SU-DHL-6 (cell line): ENCODE data around the gene ZCCHC12.

ENCODE experiments used
- H2AFZ ChIP-seq: fragments of 200-600 bp; sonication (generic); 2 replicates; pipeline ENCODE4 v1.6.1; 2014; ENCODE audit warnings: low read depth, mild to moderate bottlenecking, moderate library complexity, mixed read lengths, antibody characterized with exemption, low read length; ENCODE audit not compliant: severe bottlenecking
- H3F3A ChIP-seq: fragments of 200-600 bp; shearing (Covaris generic); 2 replicates; pipeline ENCODE4 v1.6.0; 2016; ENCODE audit warnings: antibody characterized with exemption, mild to moderate bottlenecking; ENCODE audit not compliant: insufficient read depth
- H3K27ac ChIP-seq: fragments of 200-600 bp; sonication (generic); 2 replicates; pipeline ENCODE4 v1.5.1; 2016; ENCODE audit warnings: low read depth, mild to moderate bottlenecking, low read length, moderate library complexity, mixed read lengths
- H3K27me3 ChIP-seq: fragments of 200-600 bp; sonication (generic), shearing (Covaris generic); 2 replicates; pipeline ENCODE4 v1.6.0; 2014; ENCODE audit warnings: mild to moderate bottlenecking, low read length
- H3K36me3 ChIP-seq: fragments of 200-600 bp; sonication (generic); 2 replicates; pipeline ENCODE4 v1.6.1; 2014; ENCODE audit warnings: mild to moderate bottlenecking, low read length, mixed read lengths
- H3K4me2 ChIP-seq: fragments of 300-600, 200-600 bp; shearing (Covaris generic), sonication (generic); 2 replicates; pipeline ENCODE4 v1.6.0; 2014; ENCODE audit warnings: low read length, low read depth, mild to moderate bottlenecking; ENCODE audit not compliant: poor library complexity, severe bottlenecking
- H3K4me3 ChIP-seq: fragments of 200-600 bp; sonication (generic); 2 replicates; pipeline ENCODE4 v1.5.1; 2014; ENCODE audit warnings: antibody characterized with exemption, low read length, mild to moderate bottlenecking, mixed read lengths; ENCODE audit not compliant: insufficient read depth, poor library complexity, severe bottlenecking
- H3K79me2 ChIP-seq: fragments of 200-600 bp; sonication (generic); 2 replicates; pipeline ENCODE4 v1.6.1; 2014; ENCODE audit warnings: mild to moderate bottlenecking, low read length, moderate library complexity; ENCODE audit not compliant: insufficient read depth
- H3K9ac ChIP-seq: fragments of 200-600 bp; sonication (generic); 2 replicates; pipeline ENCODE4 v1.7.0; 2014; ENCODE audit warnings: mild to moderate bottlenecking, low read length
- H3K9me2 ChIP-seq: fragments of 200-600 bp; sonication (generic); replicated peaks from 2 replicates; pipeline ENCODE4 v1.6.1; 2014; ENCODE audit warnings: low read length; ENCODE audit not compliant: insufficient read depth
- H3K9me3 ChIP-seq: fragments of 200-600 bp; sonication (generic); 2 replicates; pipeline ENCODE4 v1.6.1; 2014; ENCODE audit warnings: low read length, mixed read lengths; ENCODE audit not compliant: insufficient read depth
- H4K20me1 ChIP-seq: fragments of 200-600 bp; sonication (generic); 2 replicates; pipeline ENCODE4 v1.6.1; 2014; ENCODE audit warnings: low read depth, mild to moderate bottlenecking, antibody characterized with exemption, low read length, moderate library complexity, mixed read lengths
- CTCF ChIP-seq: fragments of 200-600 bp; sonication (generic); IDR thresholded peaks from one replicate; pipeline ENCODE4 v1.5.1; 2017; ENCODE audit warnings: antibody characterized with exemption, mild to moderate bottlenecking, low read length, moderate library complexity; ENCODE audit not compliant: insufficient read depth, poor library complexity, severe bottlenecking
- EZH2phosphoT487 ChIP-seq: fragments of 200-600 bp; sonication (generic), shearing (Covaris generic); conservative IDR thresholded peaks from 2 replicates; pipeline ENCODE4 v1.6.1; 2018; ENCODE audit warnings: mild to moderate bottlenecking, antibody characterized with exemption, low read length, moderate library complexity, mixed read lengths

Gene ZCCHC12

DNA sequence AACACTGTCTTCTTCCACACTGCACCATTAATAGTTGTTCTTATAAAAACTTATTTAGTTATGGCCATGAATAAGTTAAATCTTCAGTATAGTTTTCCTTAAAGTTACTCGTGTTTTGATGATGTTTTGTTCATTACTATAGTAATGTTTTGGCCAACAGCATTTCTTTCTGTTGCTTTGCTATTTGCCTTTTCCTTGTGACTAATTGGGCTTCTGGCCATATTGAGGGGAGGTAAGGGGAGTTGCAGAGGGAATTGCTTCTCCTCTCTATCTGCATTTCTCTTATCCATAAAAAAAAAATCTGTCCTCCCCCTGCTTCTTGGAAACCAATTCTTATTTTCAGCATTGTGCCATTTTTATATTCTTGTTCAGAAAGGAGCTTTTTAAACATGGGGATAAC is 42.7 kb upstream of the ZCCHC12 start:
- H3K79me2 ChIP-seq = no peaks in the 10 kb centered on the region
- no peaks in the 10 kb centered on the region for H3K9me2 ChIP-seq
- H3K36me3 ChIP-seq = no peaks in the 10 kb centered on the region
- no peak overlapping the region for H3K9ac ChIP-seq
- no peak overlapping the region for H3K4me2 ChIP-seq
- TF ChIP-seq EZH2phosphoT487 (no peak), CTCF (no peak)
- H3F3A ChIP-seq = no peaks in the 10 kb centered on the region
- H3K4me3 ChIP-seq = no peak overlapping the region
- no peaks in the 10 kb centered on the region for H3K27me3 ChIP-seq
- no peak overlapping the region for H3K27ac ChIP-seq
- H4K20me1 ChIP-seq = no peaks in the 10 kb centered on the region
- no peaks in the 10 kb centered on the region for H3K9me3 ChIP-seq
- no peak overlapping the region for H2AFZ ChIP-seq

DNA sequence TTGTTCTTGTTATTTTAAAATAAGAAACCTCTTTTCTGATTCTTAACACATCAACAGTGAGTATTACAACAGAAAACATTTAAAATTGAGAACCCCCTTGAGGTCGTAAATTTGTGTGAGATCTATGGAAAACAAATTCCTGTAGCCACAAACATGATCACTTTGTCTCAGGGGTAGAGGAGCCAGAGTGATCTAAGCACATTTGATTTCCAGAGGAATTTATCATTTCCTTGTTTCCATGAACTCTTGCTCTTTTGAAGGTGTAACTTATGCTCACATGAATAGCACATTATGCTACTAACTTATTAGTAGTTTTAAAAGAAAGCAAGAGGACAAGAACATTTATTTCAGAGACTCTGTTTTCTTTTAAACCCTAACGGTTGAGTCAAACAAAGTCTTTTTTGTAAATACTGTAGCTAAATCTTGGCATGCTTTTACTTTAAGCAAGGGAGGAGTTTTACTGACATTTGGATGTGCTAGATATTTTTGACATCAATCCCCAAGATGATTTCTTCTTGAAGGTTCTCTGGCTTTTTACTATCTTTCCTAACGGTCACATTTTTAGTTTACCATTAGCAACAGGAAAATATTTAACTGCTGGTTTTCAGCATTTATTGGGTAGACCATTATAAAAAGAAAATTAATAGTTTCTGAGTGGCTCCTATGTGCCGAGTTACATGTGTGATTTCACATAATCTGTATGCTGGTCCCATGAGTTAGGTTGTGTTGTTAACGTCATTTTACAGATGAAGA is 27.9 kb upstream of the ZCCHC12 start:
- H3K36me3 ChIP-seq = no peaks in the 10 kb centered on the region
- no peaks in the 10 kb centered on the region for H4K20me1 ChIP-seq
- no peaks in the 10 kb centered on the region for H3K79me2 ChIP-seq
- no peak overlapping the region for H3K27ac ChIP-seq
- no peaks in the 10 kb centered on the region for H3K27me3 ChIP-seq
- H3K9me3 ChIP-seq = no peaks in the 10 kb centered on the region
- no peak overlapping the region for H3K9ac ChIP-seq
- no peaks in the 10 kb centered on the region for H3K9me2 ChIP-seq
- H2AFZ ChIP-seq = no peak overlapping the region
- no peaks in the 10 kb centered on the region for H3F3A ChIP-seq
- H3K4me3 ChIP-seq = no peak overlapping the region
- no peak overlapping the region for H3K4me2 ChIP-seq
- TF ChIP-seq EZH2phosphoT487 (no peak), CTCF (no peak)

DNA sequence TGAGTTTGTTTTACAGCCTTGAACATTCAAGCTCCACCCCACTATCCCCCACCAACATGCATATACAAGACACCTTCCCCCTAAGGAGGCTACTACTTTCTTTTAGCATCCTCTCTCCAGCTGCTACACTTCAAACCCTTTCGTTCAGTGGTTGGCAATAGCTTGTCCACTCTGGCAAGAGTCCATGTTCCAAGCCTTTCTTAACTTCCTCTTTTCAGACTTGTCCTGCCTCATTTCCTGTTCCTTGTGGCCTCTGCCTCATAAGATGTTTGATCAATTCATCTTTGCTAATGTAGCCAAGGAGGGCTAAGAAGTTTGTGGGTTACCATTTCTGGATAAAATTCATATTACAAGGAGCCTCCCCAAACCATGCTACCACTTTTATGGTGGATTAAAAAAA is 20.8 kb upstream of the ZCCHC12 start:
- no peaks in the 10 kb centered on the region for H3K9me3 ChIP-seq
- no peaks in the 10 kb centered on the region for H3K36me3 ChIP-seq
- H3K9ac ChIP-seq = no peak overlapping the region
- H3K9me2 ChIP-seq = no peaks in the 10 kb centered on the region
- no peak overlapping the region for H3K27ac ChIP-seq
- no peaks in the 10 kb centered on the region for H4K20me1 ChIP-seq
- no peak overlapping the region for H3K4me2 ChIP-seq
- TF ChIP-seq EZH2phosphoT487 (no peak), CTCF (no peak)
- no peak overlapping the region for H3K4me3 ChIP-seq
- no peaks in the 10 kb centered on the region for H3K79me2 ChIP-seq
- H3F3A ChIP-seq = no peaks in the 10 kb centered on the region
- no peaks in the 10 kb centered on the region for H3K27me3 ChIP-seq
- no peak overlapping the region for H2AFZ ChIP-seq
